Measurements from ENCODE around the gene KLHL1. TPM values are rescaled to one million over a fixed set of nuclear protein-coding genes. Genes with fewer than 3 reads are reported as not detected.

KLHL1 gene
- total and polyA plus RNA-seq, 2 of the 4 experiments (the other 2 are of a cell fraction) = not detected

- WGBS, 2 experiments (ENCODE audit: extremely low coverage in 2 of 2, insufficient read length in 1 of 2) = 38% methylated on average over 2 of the region's 2 CpGs; no CpG with 5 or more reads in 1 of the 2 experiments
- no peak for ATAC-seq (ENCODE audit: low read depth)
- no peak overlapping the region for H2BK15ac ChIP-seq (ENCODE audit: low read depth, low read length)
- H3K27ac ChIP-seq (ENCODE audit: insufficient read depth, low read length) = no peak overlapping the region
- no peak overlapping the region for H3K56ac ChIP-seq (ENCODE audit: extremely low read depth, insufficient read depth, low read length)
- no peak overlapping the region for H3K14ac ChIP-seq (replicated peaks; ENCODE audit: low read depth, low read length)
- no peak overlapping the region for H2AK5ac ChIP-seq (ENCODE audit: low read depth, low read length)
- no peak overlapping the region for H2BK20ac ChIP-seq (ENCODE audit: low read depth, low read length)
- H3K4me3 ChIP-seq (ENCODE audit: insufficient read depth, low read depth, low read length) = no peak overlapping the region
- no peak overlapping the region for H3K4me2 ChIP-seq (ENCODE audit: low read depth, low read length)
- H3K4me1 ChIP-seq (ENCODE audit: control insufficient read depth, insufficient read depth, low read length) = no peaks in the 10 kb centered on the region
- no peak for TF ChIP-seq SMC3 (IDR thresholded peaks at IDR 0.05; ENCODE audit: low read depth, low read length)
- no peak for TF ChIP-seq MAZ (IDR thresholded peaks at IDR 0.05; ENCODE audit: borderline replicate concordance, low read depth, low read length)
- no peak for TF ChIP-seq FOS (IDR thresholded peaks at IDR 0.05; ENCODE audit: low read depth, low read length)
- TF ChIP-seq USF2 (IDR thresholded peaks at IDR 0.05; ENCODE audit: low read depth, low read length) = no peak
- no peak for TF ChIP-seq POLR2A (IDR thresholded peaks at IDR 0.05; ENCODE audit: low read depth, low read length)
- no peak for TF ChIP-seq CHD1 (IDR thresholded peaks at IDR 0.05; ENCODE audit: low read depth, low read length)
- TF ChIP-seq RCOR1 (IDR thresholded peaks at IDR 0.05; ENCODE audit: insufficient replicate concordance, low read length) = no peak
- TF ChIP-seq ELK1 (IDR thresholded peaks at IDR 0.05; ENCODE audit: borderline replicate concordance, low read depth, low read length) = no peak
- TF ChIP-seq MXI1 (IDR thresholded peaks at IDR 0.05; ENCODE audit: borderline replicate concordance, low read depth, low read length) = no peak
- TF ChIP-seq RAD21 (IDR thresholded peaks at IDR 0.05; ENCODE audit: low read length) = no peak
- TF ChIP-seq CTCF (conservative IDR thresholded peaks at IDR 0.05; ENCODE audit: low read depth, low read length) = no peak
- TF ChIP-seq NFE2L2 (IDR thresholded peaks at IDR 0.05; ENCODE audit: low read depth, low read length) = no peak
- TF ChIP-seq RFX5 (IDR thresholded peaks at IDR 0.05; ENCODE audit: low read depth, low read length) = no peak
- no peak for TF ChIP-seq BHLHE40 (IDR thresholded peaks at IDR 0.05; ENCODE audit: low read depth, low read length)
- no peak for TF ChIP-seq CEBPB (IDR thresholded peaks at IDR 0.05; ENCODE audit: low read depth, low read length)
- TF ChIP-seq MAFK (IDR thresholded peaks at IDR 0.05; ENCODE audit: low read depth, low read length) = no peak
- no peak overlapping the region for H3K23ac ChIP-seq (ENCODE audit: low read depth, low read length)
- in situ Hi-C loops (cut with MboI; ENCODE audit: low sequenced_read_pairs) (no loop called here), intact Hi-C loops (cut with micrococcal nuclease) (no loop called here), dilution Hi-C loops (cut with HindIII; ENCODE audit: low sequenced_read_pairs, unreplicated experiment) (no loop called here)
- no peak overlapping the region for H2BK120ac ChIP-seq (ENCODE audit: low read depth, low read length)
- H3K9me1 ChIP-seq (ENCODE audit: insufficient read depth, low read length) = no peaks in the 10 kb centered on the region
- POLR2A ChIA-PET (ENCODE audit: unreplicated experiment) = no interaction called here
- H3K4ac ChIP-seq (ENCODE audit: low read depth, low read length) = no peak overlapping the region
- H4K20me1 ChIP-seq (ENCODE audit: insufficient read depth, low read length) = no peaks in the 10 kb centered on the region
- no peak for DNase-seq
- H3K9ac ChIP-seq (ENCODE audit: low read depth, low read length) = no peak overlapping the region
- H3K79me1 ChIP-seq (ENCODE audit: low read depth in 1 of 2, low read length in 2 of 2) = no peaks in the 10 kb centered on the region
- H2AFZ ChIP-seq (replicated peaks; ENCODE audit: low read length, poor library complexity) = no peak overlapping the region
- CTCF ChIA-PET = no interaction called here
- H4K91ac ChIP-seq (ENCODE audit: insufficient read depth, low read depth, low read length) = no peak overlapping the region
- H4K8ac ChIP-seq (ENCODE audit: low read depth in 2 of 2, low read length in 2 of 2) = no peak overlapping the region
- H3K18ac ChIP-seq (ENCODE audit: low read depth, low read length) = no peak overlapping the region
- BruUV-seq (replicated peaks) = no TSS peak
- H2BK5ac ChIP-seq (ENCODE audit: low read depth, low read length, poor library complexity, severe bottlenecking) = no peak overlapping the region
- H4K5ac ChIP-seq (ENCODE audit: low read depth, low read length) = no peak overlapping the region
- H3K9me3 ChIP-seq (ENCODE audit: control insufficient read depth, insufficient read depth, low read length) = peaks cover 5% of the 10 kb centered on the region; the same call in 1 of the 2 replicates
- H3K27me3 ChIP-seq (ENCODE audit: control insufficient read depth, insufficient read depth, low read length) = no peaks in the 10 kb centered on the region
- H2AK9ac ChIP-seq (replicated peaks; ENCODE audit: low read depth, low read length, poor library complexity) = no peak overlapping the region
- no peaks in the 10 kb centered on the region for H3K36me3 ChIP-seq (ENCODE audit: control insufficient read depth, insufficient read depth, low read length)
Observed at GRCh38 chr13:69903081-69903480, 205.2 kb downstream of the KLHL1 start.
